GM19372 (cell line): Measurements from ENCODE around the gene STAT5A.

ENCODE experiments used
- ATAC-seq: cut with Tn5 transposase; IDR thresholded peaks from one replicate; pipeline ENCODE4 v1.9.1; 2021; ENCODE audit warnings: mild to moderate bottlenecking, low read depth, moderate library complexity; ENCODE audit not compliant: unreplicated experiment

Gene STAT5A

DNA sequence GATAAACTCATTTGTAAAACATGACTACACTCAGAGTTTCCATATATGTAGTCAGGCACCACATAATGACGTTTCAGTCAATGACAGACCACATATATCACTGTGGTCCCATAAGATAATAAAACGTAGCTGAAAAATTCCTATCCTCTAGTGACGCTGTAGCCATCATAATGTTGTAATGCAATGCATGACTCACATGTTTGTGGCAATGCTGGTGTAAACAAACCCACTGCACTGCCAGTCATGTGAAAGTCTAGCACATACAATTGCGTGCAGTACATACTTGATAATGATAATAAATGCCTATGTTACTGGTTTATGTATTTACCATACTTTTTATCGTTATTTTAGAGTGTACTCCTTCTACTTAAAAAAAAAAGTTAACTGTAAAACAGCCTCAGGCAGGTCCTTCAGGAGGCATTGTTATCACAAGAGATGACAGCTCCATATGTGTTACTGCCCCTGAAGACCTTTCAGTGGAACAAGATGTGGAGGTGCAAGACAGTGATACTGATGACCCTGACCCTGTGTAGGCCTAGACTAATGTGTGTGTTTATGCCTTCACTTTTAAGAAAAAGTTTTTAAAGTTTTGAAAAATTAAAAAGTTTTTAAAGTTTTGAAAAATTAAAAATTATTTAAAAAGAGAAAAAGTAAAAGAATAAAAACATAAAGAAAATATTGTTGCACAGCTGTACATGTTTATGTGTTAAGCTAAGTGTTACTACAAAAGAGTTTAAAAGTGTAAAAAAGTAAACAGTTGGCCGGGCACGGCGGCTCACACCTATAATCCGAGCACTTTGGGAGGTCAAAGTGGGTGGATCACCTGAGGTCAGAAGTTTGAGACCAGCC lies 21.2 kb upstream of the STAT5A start:
- ATAC-seq: no peak

DNA sequence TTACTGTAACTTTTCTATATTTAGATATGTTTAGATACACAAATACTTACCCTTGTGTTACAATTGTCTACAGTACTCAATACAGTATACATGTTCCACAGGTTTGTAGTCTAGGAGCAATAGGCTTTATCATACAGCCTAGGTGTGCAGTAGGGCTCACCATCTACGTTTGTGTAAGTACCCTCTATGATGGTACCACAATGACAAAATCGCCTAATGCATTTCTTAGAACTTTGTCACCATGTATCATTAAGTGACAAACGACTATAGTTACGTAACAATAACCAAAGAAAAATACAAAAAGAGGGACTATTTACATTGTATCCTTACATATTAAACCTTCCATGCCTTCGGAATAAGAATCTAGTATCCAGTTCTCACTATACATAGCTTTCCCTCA lies 20.1 kb upstream of the STAT5A start:
- no peak for ATAC-seq

DNA sequence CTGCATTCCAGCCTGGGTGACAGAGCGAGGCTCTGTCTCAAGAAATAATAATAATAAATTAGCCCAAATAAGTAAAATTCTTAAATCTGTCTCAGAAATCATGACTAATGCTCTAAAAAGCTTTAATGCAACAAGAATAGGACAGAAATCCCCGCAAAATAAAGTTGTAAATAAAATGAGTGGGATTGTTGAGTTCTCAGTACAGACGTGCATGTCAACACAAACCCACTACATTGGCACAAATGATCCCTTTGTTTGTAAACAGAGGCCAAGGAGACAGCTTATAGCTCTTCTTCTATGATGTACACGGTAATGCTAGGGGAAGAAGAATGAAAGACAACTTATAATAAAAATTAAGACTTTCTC lies 18.1 kb upstream of the STAT5A start:
- ATAC-seq: no peak

DNA sequence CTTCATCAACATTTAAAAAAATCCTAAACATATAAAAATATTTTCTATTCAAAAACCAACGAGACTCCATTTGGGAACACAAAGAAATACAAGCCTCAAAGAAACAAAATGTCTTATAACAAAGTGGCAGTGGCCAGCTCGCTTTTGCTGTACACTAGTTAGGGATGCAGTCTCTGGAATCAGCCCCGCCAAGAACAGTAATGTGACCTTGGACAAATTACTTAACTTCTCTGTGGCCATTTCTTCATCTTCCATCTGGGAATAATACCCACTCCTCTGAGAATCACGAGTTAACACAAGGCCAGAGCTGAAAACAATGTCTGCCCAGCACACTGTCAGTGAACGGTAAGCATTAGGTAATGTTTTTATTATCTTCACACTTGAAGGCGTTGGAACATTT lies 17.7 kb upstream of the STAT5A start:
- no peak for ATAC-seq

DNA sequence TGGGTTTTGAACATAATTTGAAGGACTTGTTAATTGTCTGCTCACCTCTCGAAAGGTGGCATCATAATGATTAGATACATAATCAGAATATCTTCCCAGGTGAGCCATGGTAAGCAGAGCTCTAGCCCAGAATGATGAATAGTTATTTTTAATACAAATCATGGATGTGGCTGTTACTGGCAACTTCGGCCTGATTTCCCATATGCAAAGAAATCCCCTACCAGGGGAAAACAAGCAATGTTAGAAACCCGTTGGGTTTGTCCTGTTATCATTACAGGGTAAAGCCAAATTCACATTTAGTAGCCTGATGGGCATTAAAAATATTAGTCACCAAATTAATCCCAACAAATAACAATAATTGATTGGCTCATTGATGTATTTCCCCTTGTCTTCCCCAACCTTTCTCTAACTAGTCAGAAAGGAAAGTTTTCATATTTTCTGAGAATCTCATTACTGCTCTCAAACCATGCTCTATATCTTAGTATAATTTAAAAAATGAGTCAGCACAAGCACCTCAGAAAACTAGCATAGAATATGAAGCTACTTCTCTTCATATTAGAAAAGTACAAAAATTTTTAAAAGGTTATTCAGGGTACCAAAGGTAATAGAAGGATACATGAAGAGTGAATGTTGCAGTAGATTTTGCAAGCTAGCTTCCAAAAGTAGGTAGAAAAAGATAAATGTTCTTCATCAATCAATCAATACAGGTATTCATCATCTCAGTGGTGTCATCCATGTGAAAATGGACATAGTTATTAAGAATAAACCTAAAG lies 17.1 kb upstream of the STAT5A start:
- ATAC-seq: no peak

DNA sequence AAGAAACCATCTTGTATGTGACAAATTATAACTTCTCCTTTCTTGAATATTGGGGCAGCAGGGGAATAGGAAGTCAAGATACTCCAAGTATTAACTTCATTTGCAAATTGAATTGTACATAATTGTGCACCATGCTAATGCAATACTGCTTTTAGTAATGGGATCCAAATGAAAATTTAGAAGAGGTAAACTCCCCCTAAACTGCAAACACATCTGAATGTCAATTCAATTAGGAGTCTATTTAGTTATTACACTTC lies 16.6 kb upstream of the STAT5A start:
- no peak for ATAC-seq

DNA sequence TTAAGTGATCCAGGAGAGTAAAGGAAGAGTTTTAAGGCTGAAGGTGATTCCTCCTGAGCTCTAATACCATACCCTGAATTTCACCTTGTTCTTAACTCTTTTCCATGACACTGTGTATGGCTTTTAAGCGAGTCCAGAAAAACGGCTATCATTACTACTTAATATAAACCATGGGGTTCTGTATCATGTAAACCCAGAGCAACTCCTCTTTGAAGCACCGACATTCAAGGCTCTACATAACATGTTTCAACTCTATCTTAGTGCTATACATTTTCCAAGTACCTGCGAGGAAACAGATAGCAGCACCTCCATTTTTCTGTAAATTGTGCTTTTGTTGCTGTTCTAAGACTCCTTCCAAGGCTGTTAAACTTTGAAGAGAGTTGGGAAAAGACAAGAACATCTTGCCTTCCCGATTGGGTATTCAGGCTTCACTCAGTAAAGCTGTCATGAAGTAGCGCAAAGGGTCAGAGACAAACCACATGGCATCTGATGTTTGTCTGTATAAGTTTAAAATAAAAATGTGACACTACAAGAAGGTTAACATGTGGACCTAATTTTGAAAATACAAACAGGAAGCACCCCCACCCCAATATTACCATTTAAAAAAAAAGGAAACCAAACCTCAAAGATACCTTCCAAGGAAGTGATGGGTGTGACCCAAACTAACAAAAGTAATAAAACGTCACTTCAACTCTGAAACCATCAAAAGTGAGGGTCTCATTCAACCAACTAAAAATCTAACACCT lies 16.0 kb upstream of the STAT5A start:
- no peak for ATAC-seq

DNA sequence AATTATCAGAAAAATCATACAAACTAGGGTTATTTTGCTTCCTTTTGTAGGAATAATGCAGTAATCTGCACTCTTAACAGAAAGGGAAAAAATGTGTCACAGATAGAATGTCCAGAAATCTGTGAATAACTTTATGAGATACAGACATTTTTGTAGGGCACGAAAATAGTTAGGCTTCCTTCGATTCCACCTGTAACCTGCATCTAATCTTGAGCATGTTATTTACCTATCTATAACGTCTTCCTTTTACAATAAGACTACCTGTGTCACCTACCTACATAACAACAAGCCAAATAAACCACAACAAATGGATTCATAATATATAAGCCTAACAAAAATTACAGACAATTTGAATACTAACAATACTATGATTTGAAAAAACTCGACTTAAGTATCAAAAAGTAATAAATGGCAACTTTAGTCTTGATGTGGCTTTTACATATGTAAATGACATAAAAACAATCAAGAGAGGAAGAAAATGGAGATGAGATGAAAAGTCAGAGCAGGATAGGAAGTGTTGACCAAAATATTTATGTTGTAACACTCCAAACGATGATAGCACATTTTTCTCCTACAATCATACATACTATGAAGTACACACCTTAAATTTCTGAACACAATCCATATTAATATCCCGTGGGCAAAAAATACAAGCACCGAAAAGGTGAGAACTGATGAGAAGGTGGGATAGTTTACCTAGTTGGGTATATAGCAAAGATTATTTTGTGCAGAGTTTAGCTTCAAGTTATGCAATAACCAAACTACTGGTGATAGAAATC lies 14.6 kb upstream of the STAT5A start:
- ATAC-seq: no peak

DNA sequence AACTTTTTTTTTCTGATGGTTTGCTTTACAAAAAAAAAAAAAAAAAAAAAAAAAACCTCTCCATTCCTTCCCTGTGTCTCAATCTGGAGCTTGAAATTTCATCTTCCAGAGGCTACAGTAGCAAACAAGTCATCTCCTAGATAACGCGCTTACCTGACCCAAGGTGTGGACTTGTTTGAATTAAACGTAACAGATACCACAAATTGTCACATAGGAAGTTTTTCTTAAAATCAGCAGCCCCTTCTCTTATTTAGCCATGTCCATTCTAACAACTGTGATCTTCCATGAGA lies 14.1 kb upstream of the STAT5A start:
- ATAC-seq: no peak

DNA sequence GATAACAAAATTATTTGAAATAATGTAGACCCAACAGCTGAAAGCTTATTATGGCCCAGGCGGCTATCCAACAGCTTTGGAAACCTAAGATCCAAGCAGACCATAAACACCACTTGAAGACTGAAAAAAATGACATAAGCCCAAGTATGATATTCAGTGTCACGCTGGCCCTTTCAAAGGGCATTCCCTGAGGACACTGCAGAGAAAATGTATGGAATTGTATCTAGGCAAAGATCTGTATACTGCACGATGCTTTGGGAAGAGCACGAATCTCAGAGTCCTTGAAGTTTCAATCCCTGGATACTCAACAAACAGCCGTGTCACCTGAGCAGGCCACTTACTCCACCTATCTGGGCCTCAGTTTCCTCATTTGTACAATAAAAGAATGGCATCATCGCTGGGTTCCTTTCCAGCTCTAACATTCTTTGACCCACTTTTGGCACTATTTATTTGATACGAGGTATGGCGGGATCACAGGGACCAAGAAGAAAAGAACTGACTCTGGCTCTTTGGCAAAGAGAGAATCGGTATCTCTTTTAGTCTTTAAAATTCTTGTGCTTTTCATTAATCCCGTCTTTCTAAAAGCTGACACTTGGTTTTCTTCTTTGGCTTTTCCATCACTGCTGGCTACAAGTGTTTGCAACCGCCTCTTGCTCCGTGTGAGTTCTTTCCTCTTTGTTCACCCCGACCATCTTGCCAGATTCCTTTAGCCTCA lies 13.3 kb upstream of the STAT5A start:
- no peak for ATAC-seq

DNA sequence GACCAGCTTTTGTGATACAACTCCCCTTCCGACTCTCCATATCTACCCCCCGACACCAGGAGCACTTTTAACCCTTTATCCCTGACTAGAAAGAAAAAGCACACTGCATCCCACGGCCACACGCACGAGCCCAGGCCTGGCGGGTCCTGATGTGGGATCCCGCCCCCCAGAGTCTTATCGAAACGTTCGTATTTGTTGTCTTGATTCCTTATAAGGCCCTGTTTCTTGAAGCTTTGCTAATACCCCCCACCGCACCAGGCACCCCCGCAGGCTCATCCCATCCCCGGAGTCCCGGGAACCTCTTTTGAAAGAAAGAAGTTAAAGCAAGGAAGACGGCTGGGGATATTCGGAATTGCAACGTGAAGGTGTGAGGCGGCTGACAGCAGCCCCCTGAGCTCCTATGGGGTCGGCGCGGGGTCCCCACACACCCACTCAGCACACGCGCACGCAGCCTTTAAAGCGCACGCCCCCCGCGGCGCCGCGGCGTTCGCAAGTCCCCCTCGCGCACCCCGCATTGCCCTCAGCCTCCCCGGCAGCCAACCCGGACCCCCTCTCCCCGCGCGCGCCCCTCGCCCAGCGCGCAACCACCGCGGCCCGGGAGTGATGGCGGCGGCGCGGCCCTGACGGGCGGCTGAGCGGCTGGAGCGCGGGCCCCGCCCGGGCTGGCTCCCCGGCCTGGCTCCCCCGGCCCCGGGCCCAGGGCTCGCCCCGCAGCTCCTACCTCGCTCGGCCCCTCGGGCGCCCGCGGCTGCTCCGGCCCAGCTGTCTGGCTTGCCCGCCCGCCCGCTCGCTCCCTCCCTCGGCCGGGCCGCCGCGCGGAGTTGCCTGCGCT lies 12.6 kb upstream of the STAT5A start:
- ATAC-seq: no peak

DNA sequence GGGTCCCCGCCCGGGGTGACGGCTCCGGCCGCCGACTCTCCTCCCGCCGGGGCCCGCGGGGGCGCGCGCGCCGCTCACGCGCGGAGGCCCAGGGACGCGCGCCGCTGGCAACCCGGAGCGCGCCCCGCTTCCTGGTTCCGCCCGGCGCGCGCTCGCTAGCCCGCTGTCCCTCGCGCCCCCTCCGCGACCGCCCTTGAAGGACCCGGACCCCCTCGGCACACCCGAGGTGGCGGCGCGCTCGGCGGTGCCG lies 12.0 kb upstream of the STAT5A start, which contains the start of gene STAT5B:
Gene STAT5B (minus strand): TSS at position 33 of the 250 bp plus-strand sequence. CDS start 44,264 bp downstream, outside the sequence.
- ATAC-seq: no peak

DNA sequence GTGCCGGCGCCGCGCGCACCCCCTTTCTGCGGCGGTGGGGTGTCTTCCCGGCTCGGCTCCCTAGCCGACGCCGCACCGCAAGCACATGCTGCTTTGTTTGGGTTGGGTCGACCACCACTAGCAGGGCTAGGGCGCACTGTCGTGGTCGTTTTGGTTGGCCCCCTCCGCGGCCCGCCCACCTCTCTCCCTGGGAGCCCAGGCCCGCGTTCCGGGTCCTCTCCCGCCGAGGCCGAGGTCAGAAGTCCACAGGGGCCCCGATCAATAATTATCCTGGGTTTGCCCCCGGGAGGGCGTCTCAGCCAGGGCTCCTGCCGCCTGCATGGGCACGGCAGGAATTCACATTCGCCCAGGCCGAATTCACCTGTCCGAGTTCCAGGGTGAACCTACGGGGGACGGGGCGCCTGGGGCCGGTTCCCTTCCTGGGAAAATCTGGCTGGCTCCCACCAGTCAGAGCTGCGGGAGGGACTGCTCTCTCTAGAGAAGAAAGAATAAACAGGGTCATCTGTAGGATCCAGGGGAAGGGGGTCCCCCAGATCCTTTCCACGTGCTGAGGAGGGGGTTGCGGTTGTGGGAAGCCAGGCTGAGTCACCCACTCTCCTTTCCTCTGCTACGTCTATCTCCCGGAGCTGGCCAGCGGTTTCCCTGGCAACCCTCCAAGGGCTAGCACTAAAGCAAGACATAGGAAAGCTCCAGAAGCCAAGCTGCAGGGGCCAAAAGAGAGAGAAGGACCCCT lies 11.5 kb upstream of the STAT5A start:
- no peak for ATAC-seq

DNA sequence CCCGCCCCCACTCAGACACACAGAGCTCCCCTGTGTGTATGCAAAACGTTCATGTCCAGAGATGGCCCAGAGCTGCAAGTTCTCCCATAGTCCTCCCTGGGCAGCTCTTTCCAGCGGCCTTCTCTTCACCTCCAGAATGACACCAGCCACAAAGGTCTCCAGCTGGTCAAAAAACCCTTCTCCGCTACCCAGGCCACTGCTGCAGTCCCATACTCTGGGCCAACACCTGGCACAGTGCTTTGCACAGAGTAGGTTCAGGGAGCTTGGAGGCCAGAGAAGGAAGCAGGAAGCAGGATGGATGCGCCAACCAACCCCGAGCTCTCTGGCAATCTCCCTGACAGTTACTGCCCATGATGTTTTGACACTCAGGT lies 11.0 kb upstream of the STAT5A start:
- ATAC-seq: no peak

DNA sequence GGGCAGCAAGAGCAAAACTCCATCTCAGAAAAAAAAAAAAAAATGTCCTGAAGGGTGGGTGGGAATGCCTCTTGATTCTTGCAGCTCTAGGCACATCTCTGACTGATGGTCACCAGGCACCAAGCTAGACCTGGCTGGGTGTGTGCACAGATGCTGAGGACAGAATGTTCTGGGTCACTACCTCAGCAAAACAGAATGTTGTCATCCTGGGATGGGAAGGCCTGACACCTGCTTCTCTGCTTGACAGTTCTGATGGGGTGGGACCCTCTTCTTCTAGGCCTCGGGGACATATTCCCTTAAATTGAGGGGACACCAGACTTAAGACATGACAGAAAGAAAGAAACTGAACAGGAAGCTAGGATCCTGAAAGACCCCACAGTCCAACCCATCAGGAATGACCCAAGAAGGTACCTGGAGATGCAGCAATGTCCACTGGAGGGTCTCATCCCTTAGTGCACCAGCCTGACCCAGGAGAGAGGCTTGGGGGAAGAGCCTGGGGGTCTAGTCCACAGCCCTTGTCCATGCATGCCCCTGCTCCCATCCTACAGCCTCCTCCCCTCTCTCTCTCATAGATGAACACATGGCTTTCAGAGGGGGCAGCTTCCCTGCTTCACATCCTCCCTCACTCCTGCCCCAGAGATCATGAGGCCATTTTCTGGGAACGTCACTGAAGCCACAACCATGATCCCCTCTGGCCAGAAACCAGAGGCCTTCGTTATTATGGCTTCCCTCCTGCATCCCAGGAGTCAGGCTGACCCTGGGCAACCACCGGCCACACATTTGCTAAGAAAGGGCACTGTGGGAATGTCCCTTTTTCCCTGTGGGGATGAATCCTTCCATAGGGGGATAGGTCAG lies 8.3 kb upstream of the STAT5A start:
- ATAC-seq: no peak

DNA sequence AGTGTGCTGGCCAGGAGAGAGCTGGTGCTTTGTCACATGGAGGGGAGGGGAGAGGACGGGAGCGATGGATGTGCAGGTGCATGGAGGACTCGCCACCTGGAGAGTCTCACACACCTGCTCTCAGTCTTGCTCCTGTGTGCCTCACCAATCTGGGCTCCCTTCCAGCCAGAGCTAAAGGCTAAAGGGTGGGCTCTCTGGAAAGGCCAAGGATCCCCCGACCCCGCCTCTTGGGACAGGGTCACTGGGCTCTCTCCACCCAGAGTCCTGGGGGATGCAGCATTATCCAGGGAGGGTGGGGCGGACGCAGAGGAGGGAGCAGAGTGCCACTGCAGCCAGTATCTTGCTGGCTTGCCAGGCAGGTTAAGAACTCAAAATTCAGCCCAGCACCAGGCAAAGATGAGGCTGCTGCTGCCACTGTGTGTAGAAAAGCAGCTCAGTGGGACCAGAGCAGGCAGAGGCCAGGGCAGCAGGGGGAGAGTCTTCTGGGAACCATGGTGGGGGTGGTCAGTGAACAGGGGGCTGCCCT lies 6.7 kb upstream of the STAT5A start:
- ATAC-seq: no peak

DNA sequence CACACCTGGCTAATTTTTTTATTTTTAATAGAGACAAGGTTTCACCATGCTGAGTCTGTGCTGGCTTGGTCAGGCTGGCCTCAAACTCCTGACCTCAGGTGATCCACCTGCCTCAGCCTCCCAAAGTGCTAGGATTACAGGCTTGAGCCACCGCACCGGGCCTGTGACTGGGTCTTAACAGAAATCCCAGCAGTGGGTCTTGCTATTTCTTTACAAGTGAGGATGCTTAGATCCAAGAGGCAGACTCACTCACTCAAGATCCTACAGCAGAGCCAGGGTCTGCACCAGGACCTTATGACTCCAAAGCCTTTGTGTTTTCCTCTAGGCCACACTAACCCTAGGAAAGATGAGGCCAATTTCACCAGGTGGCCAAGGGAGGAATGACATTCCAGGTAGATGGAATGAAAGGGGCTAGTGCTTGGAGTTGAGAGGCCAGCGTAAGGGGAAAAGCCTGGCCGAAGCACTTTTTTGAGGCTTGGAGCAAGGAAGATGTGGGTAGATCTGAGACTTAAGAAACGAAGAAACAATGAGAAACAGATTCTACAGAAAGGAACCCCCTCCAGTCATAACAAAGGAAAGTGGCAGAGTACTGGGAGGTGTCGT lies 5.7 kb upstream of the STAT5A start:
- no peak for ATAC-seq
